Brain microvascular endothelial cell (primary cell): ENCODE measurements around the gene PPP2R2C.

Source experiments
- DNase-seq: peaks from one replicate; pipeline ENCODE4 v3.0.0-alpha.2; 2020
- H3K27ac ChIP-seq: fragments of 250-450 bp; sonication (Bioruptor Pico); 2 replicates; pipeline ENCODE4 v1.5.1; 2020; ENCODE audit warnings: mild to moderate bottlenecking, moderate library complexity
- H3K27me3 ChIP-seq: fragments of 250-450 bp; sonication (Bioruptor Pico); replicated peaks from 2 replicates; pipeline ENCODE4 v1.5.1; 2020; ENCODE audit warnings: mild to moderate bottlenecking
- H3K36me3 ChIP-seq: fragments of 250-450 bp; sonication (Bioruptor Pico); replicated peaks from 2 replicates; pipeline ENCODE4 v1.5.1; 2020; ENCODE audit warnings: mild to moderate bottlenecking
- H3K4me3 ChIP-seq: 2 replicates; pipeline ENCODE4 v1.5.1; 2011; ENCODE audit warnings: low read depth, mild to moderate bottlenecking, control low read depth, low read length, moderate library complexity
- in situ Hi-C: cut with HindIII; loops from 2 replicates; pipeline ENCODE4 v1.10.0; 2017; ENCODE audit warnings: low sequenced_read_pairs, low pct_ligation_motif_present
- TF ChIP-seq, protein P1 (sequence below): IDR thresholded peaks from 2 replicates; pipeline ENCODE4 v1.5.1; 2011; ENCODE audit warnings: low read depth, mild to moderate bottlenecking, moderate library complexity, low read length, control low read depth, inconsistent platforms; ENCODE audit errors: missing control alignments

Gene PPP2R2C

DNA sequence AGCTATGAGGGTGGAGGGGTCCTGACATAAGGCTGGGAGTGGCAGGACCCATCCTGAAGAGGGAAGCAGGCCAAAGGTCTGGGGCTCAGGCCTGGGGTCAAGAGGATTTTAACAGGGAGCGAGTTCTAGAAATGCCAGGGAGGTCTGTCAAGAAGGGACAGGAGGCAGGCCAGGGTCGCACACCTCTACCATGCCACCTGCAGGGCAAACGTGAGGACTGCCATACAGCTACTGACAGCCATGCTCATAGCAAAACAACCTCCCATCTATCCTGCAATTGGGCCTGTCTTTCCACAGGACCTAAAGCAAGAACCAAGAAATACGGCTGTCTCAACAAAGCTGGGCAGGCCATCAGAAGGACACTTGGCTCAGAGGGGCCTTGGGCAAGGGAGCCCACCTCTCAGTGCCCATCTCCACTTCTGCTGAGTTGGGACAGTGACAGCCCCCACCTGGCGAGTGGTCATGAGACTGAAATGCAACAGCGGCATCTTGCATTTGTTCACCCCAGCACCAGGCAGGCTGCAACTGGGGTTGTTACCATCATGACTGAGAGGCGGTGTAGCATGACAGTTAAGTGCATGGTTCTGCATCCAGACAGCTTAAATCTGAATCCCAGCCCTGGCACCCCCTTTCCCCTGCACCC is 110.0 kb downstream of the PPP2R2C start:
- in situ Hi-C loops: no loop called here
- no peaks in the 10 kb centered on the region for H3K27me3 ChIP-seq

DNA sequence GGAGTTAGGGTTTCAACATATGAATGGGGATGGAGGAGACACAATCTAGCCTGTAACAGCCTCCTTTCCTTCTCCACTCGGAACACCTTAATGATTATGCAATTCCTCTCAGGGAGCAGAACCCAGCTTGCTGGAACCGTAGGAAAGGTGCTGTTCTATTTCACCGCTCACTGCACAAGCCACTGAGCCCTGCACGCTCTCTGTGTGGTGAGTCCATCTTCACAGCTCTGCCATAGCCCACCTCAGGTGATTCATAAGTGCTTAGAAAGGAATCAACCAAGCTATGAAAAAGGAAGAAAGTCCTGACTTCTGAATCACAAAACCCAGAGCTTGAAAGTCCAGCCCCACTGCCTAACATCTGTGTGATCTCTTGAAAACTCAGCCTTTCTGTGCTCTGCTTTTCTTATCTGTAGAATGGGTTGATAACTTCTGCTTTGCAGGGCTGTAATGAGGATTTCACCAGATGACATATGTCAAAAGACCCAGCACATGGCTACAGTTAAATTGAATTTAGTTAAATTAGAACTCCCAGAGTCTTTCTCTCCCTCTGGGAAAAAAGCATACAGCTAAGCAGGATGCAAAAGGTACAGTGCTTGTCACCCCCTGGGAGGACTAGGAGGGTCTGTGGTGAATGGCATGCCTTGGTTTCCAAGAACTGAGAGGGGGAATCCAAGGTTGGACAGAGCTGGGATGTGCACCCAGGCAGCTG is 111.2 kb downstream of the PPP2R2C start:
- H3K4me3 ChIP-seq: no peak overlapping the region

More for the DNA sequence above, 110.0 kb downstream of the PPP2R2C start:
- Histone ChIP-seq H3K27ac (no peak overlapping the region), H3K4me3 (no peak overlapping the region), H3K36me3 (no peaks in the 10 kb centered on the region)
- no peak for DNase-seq
- TF ChIP-seq, protein P1, sequence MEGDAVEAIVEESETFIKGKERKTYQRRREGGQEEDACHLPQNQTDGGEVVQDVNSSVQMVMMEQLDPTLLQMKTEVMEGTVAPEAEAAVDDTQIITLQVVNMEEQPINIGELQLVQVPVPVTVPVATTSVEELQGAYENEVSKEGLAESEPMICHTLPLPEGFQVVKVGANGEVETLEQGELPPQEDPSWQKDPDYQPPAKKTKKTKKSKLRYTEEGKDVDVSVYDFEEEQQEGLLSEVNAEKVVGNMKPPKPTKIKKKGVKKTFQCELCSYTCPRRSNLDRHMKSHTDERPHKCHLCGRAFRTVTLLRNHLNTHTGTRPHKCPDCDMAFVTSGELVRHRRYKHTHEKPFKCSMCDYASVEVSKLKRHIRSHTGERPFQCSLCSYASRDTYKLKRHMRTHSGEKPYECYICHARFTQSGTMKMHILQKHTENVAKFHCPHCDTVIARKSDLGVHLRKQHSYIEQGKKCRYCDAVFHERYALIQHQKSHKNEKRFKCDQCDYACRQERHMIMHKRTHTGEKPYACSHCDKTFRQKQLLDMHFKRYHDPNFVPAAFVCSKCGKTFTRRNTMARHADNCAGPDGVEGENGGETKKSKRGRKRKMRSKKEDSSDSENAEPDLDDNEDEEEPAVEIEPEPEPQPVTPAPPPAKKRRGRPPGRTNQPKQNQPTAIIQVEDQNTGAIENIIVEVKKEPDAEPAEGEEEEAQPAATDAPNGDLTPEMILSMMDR: no peak

GRCh38 chr4:6360385-6360784 is 112.0 kb downstream of the PPP2R2C start:
- Histone ChIP-seq H3K27me3 (no peaks in the 10 kb centered on the region), H3K36me3 (no peaks in the 10 kb centered on the region), H3K4me3 (no peak overlapping the region), H3K27ac (no peak overlapping the region)
- TF ChIP-seq, protein P1: no peak
- in situ Hi-C loops: no loop called here
- no peak for DNase-seq

More for the DNA sequence above, 111.2 kb downstream of the PPP2R2C start:
- Histone ChIP-seq H3K36me3 (no peaks in the 10 kb centered on the region), H3K27me3 (no peaks in the 10 kb centered on the region), H3K27ac (no peak overlapping the region)
- in situ Hi-C loops: no loop called here
- TF ChIP-seq, protein P1: no peak
- DNase-seq: no peak

GRCh38 chr4:6359536-6360308 is 112.7 kb downstream of the PPP2R2C start:
- H3K36me3 ChIP-seq: no peaks in the 10 kb centered on the region
- TF ChIP-seq, protein P1: no peak
- no peak overlapping the region for H3K4me3 ChIP-seq
- no peak for DNase-seq
- no peaks in the 10 kb centered on the region for H3K27me3 ChIP-seq
- H3K27ac ChIP-seq: no peak overlapping the region
- in situ Hi-C loops: no loop called here

GRCh38 chr4:6357476-6357875 is 114.9 kb downstream of the PPP2R2C start:
- DNase-seq: no peak
- Histone ChIP-seq H3K27ac (no peak overlapping the region), H3K27me3 (no peaks in the 10 kb centered on the region), H3K36me3 (no peaks in the 10 kb centered on the region), H3K4me3 (no peak overlapping the region)
- in situ Hi-C loops: no loop called here
- TF ChIP-seq, protein P1: no peak
